GM12878 (cell line): Measurements from ENCODE around the gene RABGEF1. TPM values are rescaled to one million over a fixed set of nuclear protein-coding genes. Genes with fewer than 3 reads are reported as not detected.

Experiments
- ATAC-seq: fragments of 200-7000 bp; cut with Tn5 transposase; 3 replicates; pipeline ENCODE4 v1.9.1; 2020; ENCODE audit warnings: mild to moderate bottlenecking, moderate library complexity
- BruUV-seq: library from RNA; stranded (reverse); fragments of 400-500 nt; replicated peaks from 2 replicates; lab custom pipeline; 2021; lab: Mats Ljungman, UMichigan
- CTCF ChIA-PET: fragments of 300-600 bp; sonication (Branson Sonifier 250); formaldehyde crosslinking; extraction: SDS; loops from one replicate; lab custom pipeline; 2021; ENCODE audit warnings: inconsistent platforms; lab: Yijun Ruan, JAX
- POLR2A ChIA-PET: fragments of 350-600 bp; formaldehyde crosslinking; extraction: SDS; loops from one replicate; lab custom pipeline; 2021; ENCODE audit warnings: inconsistent platforms; lab: Charles Lee
- RAD21 ChIA-PET: fragments of 300-600 bp; sonication (Branson Sonifier 250); formaldehyde crosslinking; loops from one replicate; lab custom pipeline; 2023; ENCODE audit warnings: antibody characterized with exemption; ENCODE audit not compliant: unreplicated experiment; lab: Charles Lee
- SMC1A ChIA-PET: fragments of 300-600 bp; sonication (Branson Sonifier 250); formaldehyde crosslinking; loops from one replicate; lab custom pipeline; 2023; ENCODE audit not compliant: unreplicated experiment, uncharacterized antibody; lab: Charles Lee
- DNase-seq: peaks from one replicate; pipeline ENCODE4 v3.0.0-alpha.2; 2011; ENCODE audit warnings: low read depth, low spot score
- FAIRE-seq: peaks from 3 replicates; lab custom pipeline; 2011; peaks lifted over from hg19 to GRCh38; lab: Jason Lieb, UNC
- H2AFZ ChIP-seq: 2 replicates; pipeline ENCODE4 v1.6.0; 2011; ENCODE audit warnings: low read depth, low read length, control low read depth; ENCODE audit not compliant: control insufficient read depth
- H3K27ac ChIP-seq: 2 replicates; pipeline ENCODE4 v1.5.1; 2011; ENCODE audit warnings: control low read depth; ENCODE audit not compliant: control insufficient read depth, insufficient read depth
- H3K27me3 ChIP-seq, 2 experiments: replicated peaks in 1 of 2; 2 replicates each; pipeline versions ENCODE4 v1.6.0 to v1.6.1; 2011; ENCODE audit warnings: low read length in 1 of 2; ENCODE audit not compliant: control insufficient read depth in 2 of 2, insufficient read depth in 2 of 2
- H3K36me3 ChIP-seq, 2 experiments: 2 replicates each; pipeline ENCODE4 v1.5.1; 2011; ENCODE audit warnings: low read length in 1 of 2; ENCODE audit not compliant: control insufficient read depth in 2 of 2, insufficient read depth in 2 of 2
- H3K4me1 ChIP-seq: 2 replicates; pipeline ENCODE4 v1.6.1; 2011; ENCODE audit warnings: mild to moderate bottlenecking, low read length, moderate library complexity, mixed read lengths; ENCODE audit not compliant: control insufficient read depth, insufficient read depth
- H3K4me2 ChIP-seq: 2 replicates; pipeline ENCODE4 v1.6.0; 2011; ENCODE audit warnings: control low read depth; ENCODE audit not compliant: control insufficient read depth, insufficient read depth
- H3K4me3 ChIP-seq: fragments of 200-600 bp; sonication (generic); 2 replicates; pipeline ENCODE4 v1.5.1; 2016
- H3K79me2 ChIP-seq: 2 replicates; pipeline ENCODE4 v1.6.0; 2011; ENCODE audit warnings: low read length; ENCODE audit not compliant: control insufficient read depth, insufficient read depth
- H3K9ac ChIP-seq: 2 replicates; pipeline ENCODE4 v1.8.0; 2011; ENCODE audit warnings: low read length, control low read depth, mixed read lengths; ENCODE audit not compliant: control insufficient read depth, insufficient read depth
- H3K9me3 ChIP-seq: replicated peaks from 3 replicates; pipeline ENCODE4 v1.5.1; 2011; ENCODE audit warnings: mild to moderate bottlenecking, low read length; ENCODE audit not compliant: control insufficient read depth, insufficient read depth
- H4K20me1 ChIP-seq: 2 replicates; pipeline ENCODE4 v1.6.0; 2011; ENCODE audit not compliant: control insufficient read depth, insufficient read depth
- FOXM1 ChIP-seq: IDR thresholded peaks from 2 replicates; pipeline ENCODE4 v1.6.1; 2012; ENCODE audit warnings: low read depth, mild to moderate bottlenecking, inconsistent platforms, low read length, moderate library complexity
- HDGF ChIP-seq: fragments of 450-650 bp; IDR thresholded peaks from 2 replicates; pipeline ENCODE4 v1.6.1; 2016; ENCODE audit warnings: antibody characterized with exemption
- RAD51 ChIP-seq: fragments of 450-650 bp; IDR thresholded peaks from 2 replicates; pipeline ENCODE4 v1.6.1; 2016; ENCODE audit warnings: moderate library complexity, mild to moderate bottlenecking, inconsistent platforms
- RB1 ChIP-seq: fragments of 450-650 bp; formaldehyde crosslinking; IDR thresholded peaks from 2 replicates; pipeline ENCODE4 v1.6.1; 2017; ENCODE audit warnings: mild to moderate bottlenecking, borderline replicate concordance
- RBBP5 ChIP-seq: fragments of 200-600 bp; sonication (generic); conservative IDR thresholded peaks from 2 replicates; pipeline ENCODE4 v1.6.1; 2016
- RFX5 ChIP-seq: IDR thresholded peaks from 2 replicates; pipeline ENCODE4 v1.6.1; 2011; ENCODE audit warnings: low read depth, low read length, improper control_type of control experiment
- SMAD1 ChIP-seq: fragments of 450-650 bp; IDR thresholded peaks from 2 replicates; pipeline ENCODE4 v1.6.1; 2018; ENCODE audit warnings: mild to moderate bottlenecking, low read depth; ENCODE audit not compliant: partially characterized antibody
- TBL1XR1 ChIP-seq: IDR thresholded peaks from 2 replicates; pipeline ENCODE4 v1.6.1; 2012; ENCODE audit warnings: low read depth, low read length, improper control_type of control experiment
- ZNF217 ChIP-seq: fragments of 450-650 bp; IDR thresholded peaks from 2 replicates; pipeline ENCODE4 v1.6.1; 2017; ENCODE audit warnings: antibody characterized with exemption, mild to moderate bottlenecking
- WGBS: methylation state at CpG from one replicate; pipeline ENCODE4 v1.1.6; 2016; ENCODE audit warnings: low lambda C conversion rate; ENCODE audit not compliant: insufficient replicate concordance, insufficient coverage; ENCODE audit errors: missing lambda C conversion rate; 5-methylcytosine and 5-hydroxymethylcytosine counted together
- in situ Hi-C: fragments of 300-500 bp; cut with MboI; formaldehyde crosslinking; loops from 9 replicates; pipeline ENCODE4 v1.14.3; 2018; ENCODE audit warnings: mixed read lengths
- intact Hi-C: fragments of 100-400 bp; cut with micrococcal nuclease; formaldehyde crosslinking; loops from one replicate; pipeline ENCODE4 v1.14.2; 2022; ENCODE audit not compliant: unreplicated experiment
- polyA plus RNA-seq, 11 experiments: library from polyadenylated mRNA; depleted of rRNA in 4 of 11; unstranded in 6 of 11; stranded (reverse) in 5 of 11; fragments of >200 nt; fragmentation: Nextera tagmentation in 4 of 11; fragmentation: Illumina TruSeq in 1 of 11; extraction: Ambion mirVana in 4 of 11; extraction: Trizol in 1 of 11; gene quantifications; 1 replicate in 1 of 11; 2 replicates in 10 of 11; pipeline versions ENCODE4 v1.2.1 to v1.2.3, GENCODE V29; 2011 to 2016; ENCODE audit warnings: inconsistent platforms in 2 of 11, missing spikeins in 2 of 11, low read depth in 1 of 11
- total RNA-seq, 4 experiments: library from RNA; depleted of rRNA in 3 of 4; stranded (reverse); fragments of >200 nt in 3 of 4; fragmentation: Illumina TruSeq in 1 of 4; extraction: Trizol in 1 of 4; gene quantifications; 2 replicates each; pipeline versions ENCODE4 v1.2.1 to v1.2.3, GENCODE V29; 2013 to 2021
- TF ChIP-seq, protein P1 (sequence below): fragments of 450-650 bp; IDR thresholded peaks from 2 replicates; pipeline ENCODE4 v1.6.1; 2017; ENCODE audit warnings: borderline replicate concordance
- TF ChIP-seq, protein P2 (sequence below): IDR thresholded peaks from 2 replicates; pipeline ENCODE4 v1.6.1; 2011; ENCODE audit warnings: low read depth, low read length, improper control_type of control experiment, borderline replicate concordance

The RABGEF1 gene
- total and polyA plus RNA-seq, 10 of the 15 experiments (the other 5 are each of a cell fraction or from before 2014, with no cell fraction given) = 10.2 to 36.4 (median 26.1) TPM

DNA sequence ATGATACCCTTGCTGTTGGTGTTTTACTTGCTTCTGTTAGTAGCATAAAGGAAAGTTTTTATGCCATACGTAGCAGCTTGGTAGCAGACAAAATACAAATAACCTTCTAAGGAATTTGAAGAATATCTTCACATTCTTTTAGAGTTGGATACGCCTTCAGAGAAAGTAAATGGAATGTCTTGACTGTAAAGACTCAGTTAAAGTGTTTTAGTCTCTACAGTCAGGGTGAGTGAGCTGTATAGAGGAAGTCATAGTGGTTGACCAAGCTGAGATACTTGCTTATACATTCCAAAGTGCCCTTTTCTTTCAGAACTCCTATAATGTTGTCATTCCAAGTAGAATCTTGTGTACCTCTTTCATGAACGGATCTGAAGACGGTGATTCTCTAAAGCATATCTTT, 37.7 kb downstream of the RABGEF1 start:
- Histone ChIP-seq H3K4me2 (no peak overlapping the region), H3K36me3 (peaks cover 9 to 25% of the 10 kb centered on the region in 2 experiments), H3K79me2 (no peaks in the 10 kb centered on the region), H3K9ac (no peak overlapping the region), H3K4me1 (no peaks in the 10 kb centered on the region), H3K27ac (no peak overlapping the region), H4K20me1 (no peaks in the 10 kb centered on the region), H3K9me3 (no peaks in the 10 kb centered on the region), H3K27me3 (no peaks in the 10 kb centered on the region), H3K4me3 (no peak overlapping the region), H2AFZ (no peak overlapping the region)
- ChIA-PET SMC1A (interaction anchor here (1.0 to 1.9 kb wide), 2 partner anchors 9 to 33 kb away, joined by 3 to 6 read pairs; no protein-coding TSS in a partner anchor), RAD21 (no interaction called here), CTCF (no interaction called here), POLR2A (no interaction called here)
- DNase-seq = no peak
- WGBS = 99% methylated on average over 4 of the region's 4 CpGs
- in situ Hi-C loops (no loop called here), intact Hi-C loops (loop anchor here (10.0 kb wide), 1 partner anchor 223 kb away; no protein-coding TSS in a partner anchor)
- FAIRE-seq = no peak
- ATAC-seq = no peak
- no TSS peak for BruUV-seq
- TF ChIP-seq FOXM1 = no peak
- TF ChIP-seq, protein P1, sequence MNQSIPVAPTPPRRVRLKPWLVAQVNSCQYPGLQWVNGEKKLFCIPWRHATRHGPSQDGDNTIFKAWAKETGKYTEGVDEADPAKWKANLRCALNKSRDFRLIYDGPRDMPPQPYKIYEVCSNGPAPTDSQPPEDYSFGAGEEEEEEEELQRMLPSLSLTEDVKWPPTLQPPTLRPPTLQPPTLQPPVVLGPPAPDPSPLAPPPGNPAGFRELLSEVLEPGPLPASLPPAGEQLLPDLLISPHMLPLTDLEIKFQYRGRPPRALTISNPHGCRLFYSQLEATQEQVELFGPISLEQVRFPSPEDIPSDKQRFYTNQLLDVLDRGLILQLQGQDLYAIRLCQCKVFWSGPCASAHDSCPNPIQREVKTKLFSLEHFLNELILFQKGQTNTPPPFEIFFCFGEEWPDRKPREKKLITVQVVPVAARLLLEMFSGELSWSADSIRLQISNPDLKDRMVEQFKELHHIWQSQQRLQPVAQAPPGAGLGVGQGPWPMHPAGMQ = no peak
- no peak for TF ChIP-seq TBL1XR1
- TF ChIP-seq RBBP5 = no peak
- TF ChIP-seq ZNF217 = no peak
- no peak for TF ChIP-seq SMAD1
- TF ChIP-seq HDGF = no peak
- no peak for TF ChIP-seq RAD51
- TF ChIP-seq RB1 = no peak
- TF ChIP-seq, protein P2, sequence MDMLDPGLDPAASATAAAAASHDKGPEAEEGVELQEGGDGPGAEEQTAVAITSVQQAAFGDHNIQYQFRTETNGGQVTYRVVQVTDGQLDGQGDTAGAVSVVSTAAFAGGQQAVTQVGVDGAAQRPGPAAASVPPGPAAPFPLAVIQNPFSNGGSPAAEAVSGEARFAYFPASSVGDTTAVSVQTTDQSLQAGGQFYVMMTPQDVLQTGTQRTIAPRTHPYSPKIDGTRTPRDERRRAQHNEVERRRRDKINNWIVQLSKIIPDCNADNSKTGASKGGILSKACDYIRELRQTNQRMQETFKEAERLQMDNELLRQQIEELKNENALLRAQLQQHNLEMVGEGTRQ = no peak
- no peak for TF ChIP-seq RFX5
